ENCODE results near the gene LTF.

LTF gene

DNA sequence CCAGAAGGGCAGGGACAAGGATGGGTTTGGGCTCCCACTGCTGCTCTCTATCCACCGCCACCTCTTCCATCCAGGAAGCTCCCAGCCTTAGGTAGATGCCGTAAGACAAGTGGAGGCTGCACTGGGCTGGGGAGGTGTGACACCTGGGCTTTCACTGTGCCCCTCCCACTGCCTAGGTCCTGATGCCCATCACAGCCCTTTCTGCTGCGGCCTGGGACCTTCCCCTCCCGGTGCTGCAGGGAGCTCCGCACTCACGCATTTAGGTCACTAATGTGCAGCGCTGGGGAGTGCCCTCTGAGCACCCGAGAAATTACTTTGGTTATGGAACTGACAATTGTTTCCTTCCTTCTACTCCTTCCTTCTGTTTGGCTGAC, 850 bp downstream of the LTF start:
- TF ChIP-seq, protein P1, sequence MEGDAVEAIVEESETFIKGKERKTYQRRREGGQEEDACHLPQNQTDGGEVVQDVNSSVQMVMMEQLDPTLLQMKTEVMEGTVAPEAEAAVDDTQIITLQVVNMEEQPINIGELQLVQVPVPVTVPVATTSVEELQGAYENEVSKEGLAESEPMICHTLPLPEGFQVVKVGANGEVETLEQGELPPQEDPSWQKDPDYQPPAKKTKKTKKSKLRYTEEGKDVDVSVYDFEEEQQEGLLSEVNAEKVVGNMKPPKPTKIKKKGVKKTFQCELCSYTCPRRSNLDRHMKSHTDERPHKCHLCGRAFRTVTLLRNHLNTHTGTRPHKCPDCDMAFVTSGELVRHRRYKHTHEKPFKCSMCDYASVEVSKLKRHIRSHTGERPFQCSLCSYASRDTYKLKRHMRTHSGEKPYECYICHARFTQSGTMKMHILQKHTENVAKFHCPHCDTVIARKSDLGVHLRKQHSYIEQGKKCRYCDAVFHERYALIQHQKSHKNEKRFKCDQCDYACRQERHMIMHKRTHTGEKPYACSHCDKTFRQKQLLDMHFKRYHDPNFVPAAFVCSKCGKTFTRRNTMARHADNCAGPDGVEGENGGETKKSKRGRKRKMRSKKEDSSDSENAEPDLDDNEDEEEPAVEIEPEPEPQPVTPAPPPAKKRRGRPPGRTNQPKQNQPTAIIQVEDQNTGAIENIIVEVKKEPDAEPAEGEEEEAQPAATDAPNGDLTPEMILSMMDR (IDR thresholded peaks at IDR 0.05; ENCODE audit: borderline replicate concordance, control extremely low read depth, extremely low read depth, insufficient read depth, missing control alignments), result no peak
- no peak for DNase-seq (ENCODE audit: low spot score)
- in situ Hi-C loops (cut with MboI; ENCODE audit: low sequenced_read_pairs, unreplicated experiment), result no loop called here

DNA sequence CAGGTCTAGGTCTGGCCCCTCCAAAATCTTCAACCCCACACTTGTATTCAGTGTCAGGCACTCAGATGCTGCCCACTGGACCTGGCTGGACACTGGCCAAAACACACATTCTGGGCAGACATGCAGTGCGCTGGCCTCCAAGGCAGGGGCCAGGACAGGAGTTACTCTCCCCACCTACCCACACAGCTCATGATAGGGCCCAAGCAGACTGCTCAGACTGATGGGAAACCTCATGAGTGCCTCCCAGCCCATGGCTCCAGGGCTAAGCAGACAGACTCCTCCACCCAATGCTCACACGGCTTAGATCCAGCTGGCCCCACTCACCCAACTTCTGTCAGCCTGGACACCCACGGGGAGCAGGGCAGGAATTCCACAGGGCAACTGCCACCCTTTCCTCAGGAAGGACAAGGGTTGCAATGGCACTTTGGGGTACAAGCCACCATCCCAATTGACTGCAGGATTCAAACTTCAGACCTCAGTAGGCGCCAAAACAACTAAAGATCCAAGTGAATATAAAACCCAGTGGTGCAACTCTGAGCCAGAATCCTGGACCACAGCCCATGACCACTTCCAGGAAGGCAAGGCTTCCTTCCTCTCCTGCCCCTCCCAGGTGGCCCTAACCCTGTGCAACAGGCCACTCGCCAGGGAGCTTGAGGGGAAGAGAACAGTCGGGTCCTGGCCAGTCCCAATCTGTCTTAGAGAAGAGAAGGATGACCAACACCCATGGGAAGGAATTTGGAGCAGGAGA, 1.4 kb downstream of the LTF start:
- in situ Hi-C loops (cut with MboI; ENCODE audit: low sequenced_read_pairs, unreplicated experiment), result no loop called here

DNA sequence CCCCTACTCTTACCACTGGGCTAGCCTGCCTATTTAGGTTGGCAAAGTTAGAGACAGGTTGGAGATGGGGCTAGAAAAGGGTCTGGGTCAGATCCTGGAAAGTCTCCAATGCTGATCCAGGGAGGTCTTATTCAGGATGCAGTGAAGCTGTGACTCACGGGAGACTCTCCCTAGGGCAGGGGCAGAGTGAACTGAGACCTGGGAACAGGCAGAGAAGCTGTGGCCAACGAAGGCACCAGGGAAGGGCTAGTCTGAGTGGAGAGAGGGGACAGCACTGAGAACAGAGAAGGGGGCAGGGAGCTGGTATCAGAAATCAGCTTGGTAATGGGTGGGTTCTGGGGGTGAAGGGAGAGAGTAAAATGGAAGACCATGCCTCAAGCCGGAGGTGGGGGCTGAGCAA, 2.2 kb downstream of the LTF start:
- TF ChIP-seq, protein P1 (IDR thresholded peaks at IDR 0.05; ENCODE audit: borderline replicate concordance, control extremely low read depth, extremely low read depth, insufficient read depth, missing control alignments), result no peak
- in situ Hi-C loops (cut with MboI; ENCODE audit: low sequenced_read_pairs, unreplicated experiment), result no loop called here
- no peak for DNase-seq (ENCODE audit: low spot score)

More for the DNA sequence above, 1.4 kb downstream of the LTF start:
- TF ChIP-seq, protein P1 (IDR thresholded peaks at IDR 0.05; ENCODE audit: borderline replicate concordance, control extremely low read depth, extremely low read depth, insufficient read depth, missing control alignments), result no peak
- no peak for DNase-seq (ENCODE audit: low spot score)

DNA sequence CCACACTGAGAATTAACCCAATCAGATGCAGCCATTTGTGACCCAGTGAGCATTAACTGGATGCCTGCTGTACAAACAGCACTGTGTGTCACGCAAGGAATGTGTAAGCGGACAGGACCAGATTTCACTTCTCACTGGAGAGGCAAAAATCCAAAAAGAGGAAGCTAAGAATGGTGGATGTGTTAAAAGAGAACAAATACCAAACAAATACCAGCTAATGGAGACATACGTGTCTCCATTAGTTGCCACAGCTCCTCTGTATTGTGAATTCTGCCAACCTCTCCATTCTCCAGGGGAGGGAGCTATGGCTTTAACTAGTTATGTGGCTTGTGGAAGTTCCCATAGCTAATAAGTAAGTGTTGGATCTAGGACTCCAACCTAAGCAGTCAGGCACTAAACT, 2.6 kb downstream of the LTF start:
- TF ChIP-seq, protein P1 (IDR thresholded peaks at IDR 0.05; ENCODE audit: borderline replicate concordance, control extremely low read depth, extremely low read depth, insufficient read depth, missing control alignments), result no peak
- no peak for DNase-seq (ENCODE audit: low spot score)
- in situ Hi-C loops (cut with MboI; ENCODE audit: low sequenced_read_pairs, unreplicated experiment), result no loop called here

DNA sequence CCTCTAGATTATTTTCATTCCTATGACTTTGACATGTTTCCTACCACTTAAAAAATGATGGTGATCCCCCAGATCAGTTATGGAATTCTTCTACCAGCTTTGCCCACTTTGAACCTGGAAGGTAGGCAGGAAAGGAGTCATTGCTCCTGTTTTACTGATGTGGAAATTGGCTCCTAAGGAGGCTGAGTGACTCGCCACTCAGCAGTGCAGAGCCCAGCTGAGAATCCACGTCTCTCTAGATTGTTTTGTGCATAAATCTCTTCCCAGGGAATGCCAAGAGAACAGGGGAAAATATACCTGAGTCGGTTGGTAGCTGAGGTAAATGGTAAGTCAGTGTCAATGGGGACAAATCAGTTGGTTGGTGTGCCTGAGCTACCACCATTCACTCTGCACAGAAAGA, 4.7 kb downstream of the LTF start:
- in situ Hi-C loops (cut with MboI; ENCODE audit: low sequenced_read_pairs, unreplicated experiment), result no loop called here
- no peak for DNase-seq (ENCODE audit: low spot score)

DNA sequence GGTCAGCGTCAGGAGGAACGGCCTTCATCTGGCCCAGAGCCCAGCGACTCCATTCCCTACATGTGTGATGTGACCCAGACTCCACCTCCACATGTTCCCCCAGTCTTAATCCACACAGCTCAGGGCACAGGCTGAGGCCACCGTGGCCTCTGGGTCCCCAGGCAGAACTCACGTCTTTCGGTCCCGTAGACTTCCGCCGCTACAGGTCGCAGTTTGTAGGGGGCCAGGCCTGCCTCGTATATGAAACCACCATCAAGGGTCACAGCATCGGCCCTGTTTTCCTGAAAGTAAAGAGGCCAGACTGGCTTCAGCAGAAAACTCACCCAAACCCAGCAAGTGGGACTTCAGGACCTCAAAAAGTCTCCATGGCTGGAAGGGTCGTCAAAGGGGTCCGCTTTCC, 8.6 kb downstream of the LTF start:
- peak; percentile 8 for DNase-seq (ENCODE audit: low spot score)
- TF ChIP-seq, protein P1 (IDR thresholded peaks at IDR 0.05; ENCODE audit: borderline replicate concordance, control extremely low read depth, extremely low read depth, insufficient read depth, missing control alignments), result no peak
- in situ Hi-C loops (cut with MboI; ENCODE audit: low sequenced_read_pairs, unreplicated experiment), result no loop called here

More for the DNA sequence above, 4.7 kb downstream of the LTF start:
- TF ChIP-seq, protein P1 (IDR thresholded peaks at IDR 0.05; ENCODE audit: borderline replicate concordance, control extremely low read depth, extremely low read depth, insufficient read depth, missing control alignments), result no peak

Measured in GM13976 (cell line).